Hepatocyte (in vitro differentiated cells): ENCODE measurements around the gene TK2. TPM values are rescaled to one million over a fixed set of nuclear protein-coding genes. Genes with fewer than 3 reads are reported as not detected.

Source experiments
- DNase-seq: peaks from one replicate; pipeline ENCODE4 v3.0.0-alpha.2; 2016; ENCODE audit warnings: low spot score
- H2AFZ ChIP-seq: fragments of 200-600 bp; sonication (generic); 2 replicates; pipeline ENCODE4 v1.6.0; 2016; ENCODE audit warnings: antibody characterized with exemption, mild to moderate bottlenecking
- H3K27ac ChIP-seq: fragments of 200-600 bp; sonication (generic); 2 replicates; pipeline ENCODE4 v1.5.1; 2016; ENCODE audit warnings: mild to moderate bottlenecking
- H3K27me3 ChIP-seq: fragments of 200-600 bp; sonication (generic); 2 replicates; pipeline ENCODE4 v1.6.1; 2016
- H3K36me3 ChIP-seq: fragments of 200-600 bp; sonication (generic); replicated peaks from 2 replicates; pipeline ENCODE4 v1.5.1; 2016; ENCODE audit warnings: low read depth; ENCODE audit not compliant: insufficient read depth
- H3K4me1 ChIP-seq: fragments of 200-600 bp; sonication (generic); 2 replicates; pipeline ENCODE4 v1.5.1; 2016; ENCODE audit warnings: mild to moderate bottlenecking, moderate library complexity; ENCODE audit not compliant: insufficient read depth
- H3K4me2 ChIP-seq: fragments of 200-600 bp; sonication (generic); 2 replicates; pipeline ENCODE4 v1.6.0; 2016
- H3K4me3 ChIP-seq: fragments of 200-600 bp; sonication (generic); 2 replicates; pipeline ENCODE4 v1.5.1; 2016; ENCODE audit warnings: mild to moderate bottlenecking
- H3K79me2 ChIP-seq: fragments of 200-600 bp; sonication (generic); 2 replicates; pipeline ENCODE4 v1.6.0; 2017; ENCODE audit warnings: mild to moderate bottlenecking
- H3K9me2 ChIP-seq: fragments of 200-600 bp; sonication (generic); replicated peaks from 2 replicates; pipeline ENCODE4 v1.6.0; 2017; ENCODE audit warnings: mild to moderate bottlenecking; ENCODE audit not compliant: insufficient read depth
- H3K9me3 ChIP-seq: fragments of 200-600 bp; sonication (generic); 2 replicates; pipeline ENCODE4 v1.5.1; 2016; ENCODE audit warnings: low read depth, mild to moderate bottlenecking
- H4K20me1 ChIP-seq: fragments of 200-600 bp; sonication (generic); 2 replicates; pipeline ENCODE4 v1.6.0; 2016; ENCODE audit warnings: mild to moderate bottlenecking; ENCODE audit not compliant: insufficient read depth, poor library complexity, severe bottlenecking
- EZH2 ChIP-seq: fragments of 200-600 bp; sonication (generic); IDR thresholded peaks from 2 replicates; pipeline ENCODE4 v1.6.1; 2016; ENCODE audit warnings: antibody characterized with exemption, mild to moderate bottlenecking, borderline replicate concordance
- EZH2phosphoT487 ChIP-seq: fragments of 200-600 bp; sonication (generic); IDR thresholded peaks from one replicate; pipeline ENCODE4 v1.6.1; 2018; ENCODE audit warnings: antibody characterized with exemption, mild to moderate bottlenecking, low read depth, moderate library complexity; ENCODE audit not compliant: unreplicated experiment, severe bottlenecking
- WGBS: methylation state at CpG from one replicate; pipeline ENCODE4 v1.1.6; 2016; ENCODE audit warnings: low lambda C conversion rate; ENCODE audit errors: missing lambda C conversion rate; 5-methylcytosine and 5-hydroxymethylcytosine counted together
- polyA plus RNA-seq: library from polyadenylated mRNA; unstranded; fragments of >200 nt; fragmentation: Nextera tagmentation; extraction: Ambion mirVana; gene quantifications from 2 replicates; pipeline ENCODE4 v1.2.1, GENCODE V29; 2016
- total RNA-seq: library from RNA; depleted of rRNA; stranded (reverse); fragments of >200 nt; gene quantifications from 2 replicates; pipeline ENCODE4 v1.2.3, GENCODE V29; 2014
- TF ChIP-seq, protein P1 (sequence below): fragments of 200-600 bp; sonication (generic); IDR thresholded peaks from 2 replicates; pipeline ENCODE4 v1.5.1; 2016; ENCODE audit warnings: antibody characterized with exemption, mild to moderate bottlenecking; ENCODE audit not compliant: poor library complexity

TK2 gene
- total and polyA plus RNA-seq, 2 experiments from 2014 or later: 10.1 to 14.3 TPM

DNA sequence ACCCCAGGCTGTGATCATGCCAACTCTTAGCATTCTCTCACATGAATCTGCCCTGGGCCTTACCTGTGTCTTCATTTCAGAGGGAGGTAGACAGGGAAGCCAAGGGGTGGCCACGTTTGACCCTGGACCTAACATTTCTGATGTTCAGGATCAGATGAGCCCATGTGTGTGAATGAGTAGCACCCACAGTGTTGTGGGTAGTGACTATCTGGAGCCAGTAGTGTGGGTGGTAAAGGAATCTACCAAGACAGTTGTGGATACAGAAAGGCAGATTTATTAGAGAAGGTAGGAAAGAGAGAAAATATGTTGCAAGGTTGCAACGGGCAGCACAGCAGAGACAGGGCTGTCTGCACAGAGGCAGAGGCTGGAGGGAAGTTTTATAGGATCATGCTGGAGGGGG, 60.5 kb downstream of the TK2 start:
- Histone ChIP-seq H3K9me3 (no peaks in the 10 kb centered on the region), H3K27ac (no peak overlapping the region), H4K20me1 (no peaks in the 10 kb centered on the region), H3K4me1 (peaks cover 4% of the 10 kb centered on the region), H3K27me3 (no peaks in the 10 kb centered on the region), H3K4me3 (no peak overlapping the region), H3K4me2 (no peak overlapping the region), H3K36me3 (no peaks in the 10 kb centered on the region), H2AFZ (no peak overlapping the region), H3K79me2 (no peaks in the 10 kb centered on the region), H3K9me2 (no peaks in the 10 kb centered on the region)
- WGBS: 79% methylated on average over 2 of the region's 2 CpGs
- DNase-seq: no peak
- no peak for TF ChIP-seq EZH2
- TF ChIP-seq EZH2phosphoT487: no peak
- TF ChIP-seq, protein P1, sequence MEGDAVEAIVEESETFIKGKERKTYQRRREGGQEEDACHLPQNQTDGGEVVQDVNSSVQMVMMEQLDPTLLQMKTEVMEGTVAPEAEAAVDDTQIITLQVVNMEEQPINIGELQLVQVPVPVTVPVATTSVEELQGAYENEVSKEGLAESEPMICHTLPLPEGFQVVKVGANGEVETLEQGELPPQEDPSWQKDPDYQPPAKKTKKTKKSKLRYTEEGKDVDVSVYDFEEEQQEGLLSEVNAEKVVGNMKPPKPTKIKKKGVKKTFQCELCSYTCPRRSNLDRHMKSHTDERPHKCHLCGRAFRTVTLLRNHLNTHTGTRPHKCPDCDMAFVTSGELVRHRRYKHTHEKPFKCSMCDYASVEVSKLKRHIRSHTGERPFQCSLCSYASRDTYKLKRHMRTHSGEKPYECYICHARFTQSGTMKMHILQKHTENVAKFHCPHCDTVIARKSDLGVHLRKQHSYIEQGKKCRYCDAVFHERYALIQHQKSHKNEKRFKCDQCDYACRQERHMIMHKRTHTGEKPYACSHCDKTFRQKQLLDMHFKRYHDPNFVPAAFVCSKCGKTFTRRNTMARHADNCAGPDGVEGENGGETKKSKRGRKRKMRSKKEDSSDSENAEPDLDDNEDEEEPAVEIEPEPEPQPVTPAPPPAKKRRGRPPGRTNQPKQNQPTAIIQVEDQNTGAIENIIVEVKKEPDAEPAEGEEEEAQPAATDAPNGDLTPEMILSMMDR: no peak

DNA sequence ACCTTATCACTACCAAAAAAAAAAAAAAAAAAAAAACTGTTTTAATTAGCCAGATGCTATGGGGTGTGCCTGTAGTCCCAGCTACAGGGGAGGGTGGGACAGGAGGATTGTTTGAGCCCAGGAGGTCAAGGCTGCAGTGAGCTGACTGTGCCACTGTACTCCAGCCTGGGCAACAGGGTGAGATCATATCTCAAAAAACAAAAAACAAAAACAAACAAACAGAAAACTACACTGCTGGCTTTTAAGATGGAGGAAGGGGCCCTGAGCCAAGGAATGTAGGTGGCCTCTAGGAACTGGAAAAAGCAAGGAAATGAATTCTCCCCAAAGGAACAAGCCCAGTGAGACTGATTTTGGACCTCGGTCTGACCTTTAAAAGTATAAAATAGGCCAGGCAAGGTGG, 61.4 kb downstream of the TK2 start:
- Histone ChIP-seq H4K20me1 (no peaks in the 10 kb centered on the region), H3K27me3 (no peaks in the 10 kb centered on the region), H3K79me2 (no peaks in the 10 kb centered on the region), H3K4me1 (peaks cover 4% of the 10 kb centered on the region), H3K4me3 (no peak overlapping the region), H3K36me3 (no peaks in the 10 kb centered on the region), H3K27ac (no peak overlapping the region), H3K9me3 (no peaks in the 10 kb centered on the region), H2AFZ (no peak overlapping the region), H3K9me2 (no peaks in the 10 kb centered on the region), H3K4me2 (no peak overlapping the region)
- WGBS: 100% methylated on average over 1 of the region's 1 CpG
- DNase-seq: no peak
- TF ChIP-seq EZH2 (no peak), EZH2phosphoT487 (no peak)
- TF ChIP-seq, protein P1: no peak

DNA sequence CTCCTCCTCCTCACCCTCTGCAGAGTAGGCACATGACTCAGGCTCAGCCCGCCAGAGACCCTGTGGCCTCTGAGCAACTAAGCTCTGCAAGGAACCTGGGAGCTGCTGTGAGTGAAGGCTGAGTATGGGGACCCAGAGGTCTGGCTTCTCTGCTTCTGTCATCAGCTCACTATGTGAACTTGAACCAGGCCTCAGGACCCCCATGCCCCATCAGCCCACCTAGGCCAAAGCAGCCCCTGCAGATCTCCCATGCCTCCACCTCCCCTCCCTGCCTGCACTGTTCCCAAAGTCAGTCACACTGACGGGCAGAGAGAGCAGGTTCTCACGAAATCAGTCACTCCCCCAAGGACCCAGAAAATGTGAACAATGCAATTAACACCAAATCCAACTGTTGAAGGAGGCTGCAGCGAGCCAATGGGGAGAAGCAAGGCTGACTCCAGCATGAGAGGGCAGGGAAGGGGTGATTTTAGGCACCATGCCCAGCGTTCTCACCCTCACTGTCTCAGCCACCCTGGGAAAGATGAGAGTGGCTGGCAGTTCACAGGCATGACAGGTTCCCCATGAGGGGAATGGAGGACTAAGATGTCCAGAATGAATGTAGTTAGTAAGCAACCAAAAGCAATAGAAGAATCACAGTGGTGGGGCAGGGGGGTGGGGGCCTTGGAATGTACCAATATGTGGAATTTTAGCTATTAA, 62.2 kb downstream of the TK2 start:
- H3K9me2 ChIP-seq: no peaks in the 10 kb centered on the region
- no peaks in the 10 kb centered on the region for H4K20me1 ChIP-seq
- H3K79me2 ChIP-seq: no peaks in the 10 kb centered on the region
- no peaks in the 10 kb centered on the region for H3K27me3 ChIP-seq
- TF ChIP-seq EZH2 (no peak), EZH2phosphoT487 (no peak)
- TF ChIP-seq, protein P1: no peak
- H3K4me2 ChIP-seq: no peak overlapping the region
- WGBS: 79% methylated on average over 5 of the region's 5 CpGs
- DNase-seq: no peak
- peak overlapping the region; percentile 66 for H3K27ac ChIP-seq
- no peaks in the 10 kb centered on the region for H3K9me3 ChIP-seq
- H3K36me3 ChIP-seq: no peaks in the 10 kb centered on the region
- H2AFZ ChIP-seq: no peak overlapping the region
- H3K4me1 ChIP-seq: peaks cover 4% of the 10 kb centered on the region
- no peak overlapping the region for H3K4me3 ChIP-seq
